Bronchial epithelial cell (primary cell): Measurements from ENCODE around the gene WNT6. TPM values are rescaled to one million over a fixed set of nuclear protein-coding genes. Genes with fewer than 3 reads are reported as not detected.
A peak's percentile ranks its signal among the peaks of the same experiment; 100 is the strongest.

Experiments
- DNase-seq: peaks from one replicate; pipeline ENCODE4 v3.0.0-alpha.2; 2010; ENCODE audit warnings: low read depth
- FAIRE-seq: peaks from 2 replicates; lab custom pipeline; 2011; peaks lifted over from hg19 to GRCh38; lab: Jason Lieb, UNC
- H3K27me3 ChIP-seq: 2 replicates; pipeline ENCODE4 v1.5.1; 2011; ENCODE audit warnings: low read length; ENCODE audit not compliant: control insufficient read depth, insufficient read depth
- H3K36me3 ChIP-seq: 2 replicates; pipeline ENCODE4 v1.5.1; 2011; ENCODE audit warnings: low read length; ENCODE audit not compliant: control insufficient read depth, insufficient read depth
- H3K4me3 ChIP-seq: 2 replicates; pipeline ENCODE4 v1.5.1; 2011; ENCODE audit warnings: mild to moderate bottlenecking, low read depth, low read length, control low read depth
- CTCF ChIP-seq: IDR thresholded peaks from 2 replicates; pipeline ENCODE4 v1.5.1; 2011; ENCODE audit warnings: mild to moderate bottlenecking, moderate library complexity, low read length, control low read depth, inconsistent platforms; ENCODE audit not compliant: insufficient read depth, severe bottlenecking
- total RNA-seq: library from RNA; depleted of rRNA; stranded (reverse); fragments of >200 nt; gene quantifications from 2 replicates; pipeline ENCODE4 v1.2.1, GENCODE V29; 2014

WNT6 gene
- total RNA-seq, 1 donor from 2014 or later = not detected

- no peak for TF ChIP-seq CTCF
- FAIRE-seq (no peak), DNase-seq (no peak)
- no peak overlapping the region for H3K4me3 ChIP-seq
- no peaks in the 10 kb centered on the region for H3K27me3 ChIP-seq
- no peaks in the 10 kb centered on the region for H3K36me3 ChIP-seq
Measured at GRCh38 chr2:218884519-218884918, 24.9 kb downstream of the WNT6 start.

GRCh38 chr2:218885981-218886947 lies 26.7 kb downstream of the WNT6 start:
- TF ChIP-seq CTCF = no peak
- FAIRE-seq = peak; percentile 47

GRCh38 chr2:218887079-218887478 lies 27.5 kb downstream of the WNT6 start:
- FAIRE-seq (no peak), DNase-seq (no peak)
- no peak for TF ChIP-seq CTCF
- no peak overlapping the region for H3K4me3 ChIP-seq
- H3K27me3 ChIP-seq = no peaks in the 10 kb centered on the region
- peaks cover 3% of the 10 kb centered on the region for H3K36me3 ChIP-seq

More at GRCh38 chr2:218885981-218886947, 26.7 kb downstream of the WNT6 start:
- no peaks in the 10 kb centered on the region for H3K27me3 ChIP-seq
- H3K4me3 ChIP-seq = no peak overlapping the region
- DNase-seq = peak; percentile 69
- peaks cover 3% of the 10 kb centered on the region for H3K36me3 ChIP-seq

GRCh38 chr2:218888341-218888740 lies 28.7 kb downstream of the WNT6 start:
- H3K4me3 ChIP-seq = no peak overlapping the region
- DNase-seq (no peak), FAIRE-seq (no peak)
- H3K36me3 ChIP-seq = peaks cover 3% of the 10 kb centered on the region
- no peak for TF ChIP-seq CTCF
- H3K27me3 ChIP-seq = no peaks in the 10 kb centered on the region

GRCh38 chr2:218889937-218890336 lies 30.3 kb downstream of the WNT6 start:
- Histone ChIP-seq H3K4me3 (no peak overlapping the region), H3K36me3 (peaks cover 3% of the 10 kb centered on the region), H3K27me3 (no peaks in the 10 kb centered on the region)
- no peak for TF ChIP-seq CTCF
- DNase-seq (no peak), FAIRE-seq (no peak)

GRCh38 chr2:218890369-218890768 lies 30.8 kb downstream of the WNT6 start:
- Histone ChIP-seq H3K4me3 (no peak overlapping the region), H3K27me3 (no peaks in the 10 kb centered on the region), H3K36me3 (peaks cover 3% of the 10 kb centered on the region)
- TF ChIP-seq CTCF = no peak
- DNase-seq (no peak), FAIRE-seq (no peak)
